Mucosa of descending colon (tissue), 3 donors: ENCODE data around the gene EXOC1L. TPM values are rescaled to one million over a fixed set of nuclear protein-coding genes. Genes with fewer than 3 reads are reported as not detected.
A peak's percentile ranks its signal among the peaks of the same experiment; 100 is the strongest.

Experiments used
- ATAC-seq: fragments of 200-7000 bp; cut with Tn5 transposase; one replicate; pipeline ENCODE4 v1.9.1; 2020; ENCODE audit warnings: mild to moderate bottlenecking, moderate library complexity
- DNase-seq, 3 donors: peaks; one replicate each; pipeline ENCODE4 v3.0.0-alpha.2; 2020
- H3K36me3 ChIP-seq: fragments of 200-600 bp; one replicate; pipeline ENCODE4 v1.8.0; 2021; ENCODE audit warnings: low read depth, mild to moderate bottlenecking
- H3K4me1 ChIP-seq: fragments of 200-600 bp; one replicate; pipeline ENCODE4 v1.8.0; 2021; ENCODE audit warnings: low read depth, mild to moderate bottlenecking
- H3K4me3 ChIP-seq: fragments of 200-600 bp; one replicate; pipeline ENCODE4 v1.8.0; 2021; ENCODE audit warnings: mild to moderate bottlenecking
- H3K9me3 ChIP-seq: fragments of 200-600 bp; one replicate; pipeline ENCODE4 v1.8.0; 2021; ENCODE audit warnings: mild to moderate bottlenecking
- intact Hi-C, 2 donors: fragments of 100-400 bp; cut with DNase I in 1 of 2; cut with micrococcal nuclease in 1 of 2; formaldehyde crosslinking; loops; one replicate each; pipeline versions ENCODE4 v1.11.0 to v1.11.1; 2022; cut with DNase I, micrococcal nuclease
- total RNA-seq, 3 donors: library from RNA; stranded (reverse); fragmentation: NEBNext Ultra II Directional in 2 of 3; extraction: Animal tissue kit (Norgen Biotek cat#: 25700) in 2 of 3; gene quantifications; one replicate each; pipeline versions ENCODE4 v1.2.1 to v1.2.4, GENCODE V29; 2021 to 2023
- TF ChIP-seq, protein P1 (sequence below): fragments of 200-600 bp; IDR thresholded peaks from one replicate; pipeline ENCODE4 v1.8.0; 2022; ENCODE audit warnings: antibody characterized with exemption, mild to moderate bottlenecking
- donor health status: DM: no; HTN: no; CAD: no; lungs with moderate emphysema.
- donor health status: DM: no; HTN: no; CAD: no.
- donor health status: DM: no; HTN: yes; CAD: no.

The EXOC1L gene
- total RNA-seq, 3 donors from 2014 or later, result not detected

DNA sequence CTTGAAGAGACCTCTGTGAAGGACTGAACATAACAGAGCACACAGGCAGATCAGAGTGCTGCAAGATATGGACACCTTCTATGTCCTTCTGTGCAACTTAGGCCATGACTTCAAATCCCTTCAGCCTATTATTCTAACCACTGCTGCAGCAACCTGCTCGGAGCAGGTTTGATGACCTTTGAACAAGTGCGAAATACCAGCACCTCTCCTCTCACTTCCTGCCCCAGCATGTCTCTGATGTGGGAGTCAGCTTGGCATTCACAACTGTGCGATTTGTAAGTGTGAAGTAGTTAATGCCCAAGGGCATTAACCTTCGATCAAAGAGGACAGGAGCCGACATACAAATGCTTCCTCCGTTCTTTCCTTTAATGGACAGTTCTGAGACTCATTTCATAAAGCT lies 32.3 kb downstream of the EXOC1L start:
- DNase-seq, result peak in 2 of 3 donors; percentile 23 to 46
- H3K4me1 ChIP-seq, result peaks cover 8% of the 10 kb centered on the region
- intact Hi-C loops, result no loop called here
- H3K4me3 ChIP-seq, result no peak overlapping the region
- ATAC-seq, result peak; percentile 47
- TF ChIP-seq, protein P1, sequence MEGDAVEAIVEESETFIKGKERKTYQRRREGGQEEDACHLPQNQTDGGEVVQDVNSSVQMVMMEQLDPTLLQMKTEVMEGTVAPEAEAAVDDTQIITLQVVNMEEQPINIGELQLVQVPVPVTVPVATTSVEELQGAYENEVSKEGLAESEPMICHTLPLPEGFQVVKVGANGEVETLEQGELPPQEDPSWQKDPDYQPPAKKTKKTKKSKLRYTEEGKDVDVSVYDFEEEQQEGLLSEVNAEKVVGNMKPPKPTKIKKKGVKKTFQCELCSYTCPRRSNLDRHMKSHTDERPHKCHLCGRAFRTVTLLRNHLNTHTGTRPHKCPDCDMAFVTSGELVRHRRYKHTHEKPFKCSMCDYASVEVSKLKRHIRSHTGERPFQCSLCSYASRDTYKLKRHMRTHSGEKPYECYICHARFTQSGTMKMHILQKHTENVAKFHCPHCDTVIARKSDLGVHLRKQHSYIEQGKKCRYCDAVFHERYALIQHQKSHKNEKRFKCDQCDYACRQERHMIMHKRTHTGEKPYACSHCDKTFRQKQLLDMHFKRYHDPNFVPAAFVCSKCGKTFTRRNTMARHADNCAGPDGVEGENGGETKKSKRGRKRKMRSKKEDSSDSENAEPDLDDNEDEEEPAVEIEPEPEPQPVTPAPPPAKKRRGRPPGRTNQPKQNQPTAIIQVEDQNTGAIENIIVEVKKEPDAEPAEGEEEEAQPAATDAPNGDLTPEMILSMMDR, result no peak
- H3K36me3 ChIP-seq, result no peaks in the 10 kb centered on the region
- no peaks in the 10 kb centered on the region for H3K9me3 ChIP-seq

DNA sequence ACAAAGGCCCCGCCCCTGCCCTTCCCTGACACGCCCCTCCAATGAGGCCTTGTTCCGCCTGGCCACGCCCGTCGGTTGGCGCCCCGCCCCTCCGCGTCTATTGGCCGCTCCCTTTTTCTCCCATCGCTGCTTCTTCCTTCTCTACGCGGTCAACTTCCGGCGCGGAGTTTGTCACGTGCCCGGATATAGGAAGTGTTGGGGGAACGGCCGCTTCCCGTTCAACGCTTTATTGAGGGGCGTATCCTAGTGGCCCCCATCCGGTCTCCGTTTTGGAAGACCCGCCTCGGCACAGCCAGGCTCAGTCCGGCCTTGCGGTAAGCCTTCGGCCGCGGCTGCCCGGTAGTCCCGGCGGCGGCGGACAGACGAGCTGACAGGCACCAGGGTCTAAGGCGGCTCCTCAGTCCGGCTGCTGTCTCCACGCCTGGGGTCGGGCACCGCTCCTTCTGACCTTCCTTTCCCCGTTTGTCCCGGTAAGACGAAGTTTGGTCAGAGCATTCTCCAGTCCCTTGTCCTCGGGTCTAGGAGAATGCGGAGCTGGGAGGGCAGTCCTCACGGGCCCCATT lies 34.0 kb downstream of the EXOC1L start, which contains the start of gene EXOC1:
Gene EXOC1, plus strand, starts transcription at position 165 of the 563 bp plus-strand sequence. CDS start 4,676 bp downstream, outside the sequence.
- intact Hi-C loops, result no loop called here
- DNase-seq (peak; percentile 100), ATAC-seq (peak; percentile 99)
- TF ChIP-seq, protein P1, result no peak
- H3K9me3 ChIP-seq, result no peaks in the 10 kb centered on the region
- peaks cover 8% of the 10 kb centered on the region for H3K4me1 ChIP-seq
- H3K36me3 ChIP-seq, result no peaks in the 10 kb centered on the region
- H3K4me3 ChIP-seq, result peak within 1 kb of the TSS; percentile 94

DNA sequence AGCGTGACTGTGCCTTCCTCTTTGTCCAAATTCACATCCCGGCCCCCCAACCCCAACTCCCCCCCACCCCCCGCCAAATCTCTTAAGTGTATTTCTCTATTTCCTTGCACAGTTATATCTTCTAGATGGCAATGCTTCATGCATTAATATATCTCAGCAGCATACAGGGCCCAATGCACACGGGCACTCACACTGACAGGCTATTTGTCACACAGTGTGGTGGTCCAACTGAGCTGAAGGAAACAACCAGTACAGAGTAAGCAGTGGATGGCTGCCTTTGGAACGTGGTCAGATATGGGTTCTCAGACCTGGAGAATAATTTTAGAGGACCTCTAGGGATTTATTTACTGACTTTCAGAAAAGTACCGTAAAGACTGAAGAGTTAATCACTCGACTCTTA lies 34.5 kb downstream of the EXOC1L start:
- ATAC-seq, result peak; percentile 10
- TF ChIP-seq, protein P1, result no peak
- intact Hi-C loops, result no loop called here
- no peaks in the 10 kb centered on the region for H3K36me3 ChIP-seq
- DNase-seq, result no peak
- H3K4me3 ChIP-seq, result peak overlapping the region; percentile 94
- peaks cover 8% of the 10 kb centered on the region for H3K4me1 ChIP-seq
- no peaks in the 10 kb centered on the region for H3K9me3 ChIP-seq

DNA sequence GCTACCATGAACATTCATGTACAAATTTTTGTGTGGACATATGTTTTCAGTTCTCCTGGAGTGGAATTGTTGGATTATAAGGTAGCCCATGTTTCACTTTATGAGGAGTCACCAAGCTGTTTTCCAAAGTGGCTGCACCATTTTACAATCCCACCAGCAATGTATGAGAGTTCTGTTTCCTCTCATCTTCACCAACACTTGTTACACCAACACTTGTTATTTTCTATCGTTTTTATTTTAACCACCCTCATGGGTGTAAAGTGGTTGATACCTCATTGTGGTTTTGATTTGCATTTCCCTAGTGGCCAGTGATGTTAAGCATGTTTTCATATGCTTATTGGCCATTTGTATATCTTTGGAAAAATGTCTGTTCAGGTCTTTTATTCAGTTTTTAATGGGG lies 38.0 kb downstream of the EXOC1L start:
- DNase-seq (no peak), ATAC-seq (no peak)
- Histone ChIP-seq H3K9me3 (no peaks in the 10 kb centered on the region), H3K36me3 (no peaks in the 10 kb centered on the region), H3K4me1 (peaks cover 8% of the 10 kb centered on the region), H3K4me3 (no peak overlapping the region)
- intact Hi-C loops, result no loop called here
- TF ChIP-seq, protein P1, result no peak

DNA sequence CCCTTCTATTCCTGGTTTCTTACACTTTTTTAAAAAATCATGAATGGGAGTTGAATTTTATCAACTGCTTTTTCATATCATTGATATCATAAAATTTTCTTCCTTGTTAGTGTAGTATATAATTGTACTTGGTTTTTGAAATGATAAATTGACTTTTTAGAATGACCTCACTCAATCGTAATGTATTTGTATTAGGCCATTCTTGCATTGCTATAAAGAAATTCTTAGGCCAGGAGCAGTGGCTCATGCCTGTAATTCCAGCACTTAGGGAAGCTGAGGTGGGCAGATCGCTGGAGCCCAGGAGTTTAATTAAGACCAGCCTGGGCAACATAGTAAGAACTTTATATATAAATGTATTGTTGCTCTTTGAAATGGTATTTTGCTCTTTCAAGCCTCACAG lies 40.1 kb downstream of the EXOC1L start:
- intact Hi-C loops, result no loop called here
- TF ChIP-seq, protein P1, result no peak
- Histone ChIP-seq H3K4me1 (peaks cover 3% of the 10 kb centered on the region), H3K4me3 (no peak overlapping the region), H3K9me3 (no peaks in the 10 kb centered on the region), H3K36me3 (no peaks in the 10 kb centered on the region)
- no peak for ATAC-seq
- no peak for DNase-seq
